ENCODE measurements around the gene SPSB1. TPM values are rescaled to one million over a fixed set of nuclear protein-coding genes. Genes with fewer than 3 reads are reported as not detected.

Gene SPSB1
- total and polyA plus RNA-seq, 2 of the 4 experiments (the other 2 are of a cell fraction), result 16.7 to 19.8 TPM

DNA sequence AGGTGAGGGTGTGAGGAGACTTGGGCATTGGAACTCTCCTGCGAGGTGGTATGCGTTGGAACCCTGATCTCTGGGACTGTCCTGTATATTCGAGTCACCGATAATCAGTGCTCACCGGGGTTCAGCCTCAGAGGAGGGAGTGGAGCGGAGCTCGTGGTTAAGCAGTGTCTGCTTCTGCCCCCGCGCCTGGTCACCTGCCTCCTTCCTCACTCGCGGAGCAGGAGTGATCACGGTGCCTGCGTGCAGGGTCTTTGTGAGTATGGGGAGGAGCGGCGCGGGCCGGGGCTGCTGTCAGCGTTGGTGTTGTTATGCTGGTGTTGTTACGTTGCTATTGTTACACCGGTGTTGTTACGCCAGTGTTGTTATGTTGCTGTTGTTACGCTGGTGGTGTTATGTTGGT, 34.8 kb upstream of the SPSB1 start:
- no peak overlapping the region for H3K27ac ChIP-seq (ENCODE audit: insufficient read depth, low read length)
- ChIA-PET POLR2A (ENCODE audit: unreplicated experiment) (no interaction called here), CTCF (no interaction called here)
- no peak overlapping the region for H4K8ac ChIP-seq (ENCODE audit: low read depth in 2 of 2, low read length in 2 of 2)
- H2AFZ ChIP-seq (replicated peaks; ENCODE audit: low read length, poor library complexity), result no peak overlapping the region
- no peak overlapping the region for H3K4ac ChIP-seq (ENCODE audit: low read depth, low read length)
- no peak for ATAC-seq (ENCODE audit: low read depth)
- H3K14ac ChIP-seq (replicated peaks; ENCODE audit: low read depth, low read length), result no peak overlapping the region
- no peak overlapping the region for H3K56ac ChIP-seq (ENCODE audit: extremely low read depth, insufficient read depth, low read length)
- dilution Hi-C loops (cut with HindIII; ENCODE audit: low sequenced_read_pairs, unreplicated experiment) (no loop called here), intact Hi-C loops (cut with micrococcal nuclease) (no loop called here), in situ Hi-C loops (cut with MboI; ENCODE audit: low sequenced_read_pairs) (no loop called here)
- WGBS, 2 experiments (ENCODE audit: extremely low coverage in 2 of 2, insufficient read length in 1 of 2), result 96% methylated on average over 10 of the region's 22 CpGs; no CpG with 5 or more reads in 1 of the 2 experiments
- H3K18ac ChIP-seq (ENCODE audit: low read depth, low read length), result no peak overlapping the region
- no peak overlapping the region for H3K4me3 ChIP-seq (ENCODE audit: insufficient read depth, low read depth, low read length)
- H3K36me3 ChIP-seq (ENCODE audit: control insufficient read depth, insufficient read depth, low read length), result peaks cover 12% of the 10 kb centered on the region
- H2BK120ac ChIP-seq (ENCODE audit: low read depth, low read length), result no peak overlapping the region
- H2BK15ac ChIP-seq (ENCODE audit: low read depth, low read length), result no peak overlapping the region
- H4K5ac ChIP-seq (ENCODE audit: low read depth, low read length), result no peak overlapping the region
- no peak for TF ChIP-seq CHD1 (IDR thresholded peaks at IDR 0.05; ENCODE audit: low read depth, low read length)
- TF ChIP-seq, protein P1, sequence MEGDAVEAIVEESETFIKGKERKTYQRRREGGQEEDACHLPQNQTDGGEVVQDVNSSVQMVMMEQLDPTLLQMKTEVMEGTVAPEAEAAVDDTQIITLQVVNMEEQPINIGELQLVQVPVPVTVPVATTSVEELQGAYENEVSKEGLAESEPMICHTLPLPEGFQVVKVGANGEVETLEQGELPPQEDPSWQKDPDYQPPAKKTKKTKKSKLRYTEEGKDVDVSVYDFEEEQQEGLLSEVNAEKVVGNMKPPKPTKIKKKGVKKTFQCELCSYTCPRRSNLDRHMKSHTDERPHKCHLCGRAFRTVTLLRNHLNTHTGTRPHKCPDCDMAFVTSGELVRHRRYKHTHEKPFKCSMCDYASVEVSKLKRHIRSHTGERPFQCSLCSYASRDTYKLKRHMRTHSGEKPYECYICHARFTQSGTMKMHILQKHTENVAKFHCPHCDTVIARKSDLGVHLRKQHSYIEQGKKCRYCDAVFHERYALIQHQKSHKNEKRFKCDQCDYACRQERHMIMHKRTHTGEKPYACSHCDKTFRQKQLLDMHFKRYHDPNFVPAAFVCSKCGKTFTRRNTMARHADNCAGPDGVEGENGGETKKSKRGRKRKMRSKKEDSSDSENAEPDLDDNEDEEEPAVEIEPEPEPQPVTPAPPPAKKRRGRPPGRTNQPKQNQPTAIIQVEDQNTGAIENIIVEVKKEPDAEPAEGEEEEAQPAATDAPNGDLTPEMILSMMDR (conservative IDR thresholded peaks at IDR 0.05; ENCODE audit: low read depth, low read length), result no peak
- TF ChIP-seq NFE2L2 (IDR thresholded peaks at IDR 0.05; ENCODE audit: low read depth, low read length), result no peak
- TF ChIP-seq MXI1 (IDR thresholded peaks at IDR 0.05; ENCODE audit: borderline replicate concordance, low read depth, low read length), result no peak
- no peak for TF ChIP-seq CEBPB (IDR thresholded peaks at IDR 0.05; ENCODE audit: low read depth, low read length)
- TF ChIP-seq RAD21 (IDR thresholded peaks at IDR 0.05; ENCODE audit: low read length), result no peak
- H2AK5ac ChIP-seq (ENCODE audit: low read depth, low read length), result no peak overlapping the region
- H2BK20ac ChIP-seq (ENCODE audit: low read depth, low read length), result no peak overlapping the region
- peaks cover 28 to 50% of the 10 kb centered on the region in 2 experiments for H3K79me1 ChIP-seq (ENCODE audit: low read depth in 1 of 2, low read length in 2 of 2)
- H3K4me2 ChIP-seq (ENCODE audit: low read depth, low read length), result no peak overlapping the region
- no peak overlapping the region for H3K9ac ChIP-seq (ENCODE audit: low read depth, low read length)
- BruUV-seq (replicated peaks), result no TSS peak
- peaks cover 9% of the 10 kb centered on the region for H3K9me1 ChIP-seq (ENCODE audit: insufficient read depth, low read length)
- no peak overlapping the region for H2BK5ac ChIP-seq (ENCODE audit: low read depth, low read length, poor library complexity, severe bottlenecking)
- H3K9me3 ChIP-seq (ENCODE audit: control insufficient read depth, insufficient read depth, low read length), result no peaks in the 10 kb centered on the region
- no peaks in the 10 kb centered on the region for H3K4me1 ChIP-seq (ENCODE audit: control insufficient read depth, insufficient read depth, low read length)
- no peaks in the 10 kb centered on the region for H3K27me3 ChIP-seq (ENCODE audit: control insufficient read depth, insufficient read depth, low read length)
- H2AK9ac ChIP-seq (replicated peaks; ENCODE audit: low read depth, low read length, poor library complexity), result no peak overlapping the region
- H4K91ac ChIP-seq (ENCODE audit: insufficient read depth, low read depth, low read length), result no peak overlapping the region
- H3K23ac ChIP-seq (ENCODE audit: low read depth, low read length), result no peak overlapping the region
- H4K20me1 ChIP-seq (ENCODE audit: insufficient read depth, low read length), result peaks cover 22% of the 10 kb centered on the region; the same call in 1 of the 2 replicates
- DNase-seq, result no peak

All from IMR-90 (cell line).